ENCODE measurements around the gene NXNL2.

GRCh38 chr9:88559661-88560060 is 24.7 kb downstream of the NXNL2 start:
- TF ChIP-seq HNF4G (IDR thresholded peaks at IDR 0.05) (no peak), CTCF (IDR thresholded peaks at IDR 0.05; ENCODE audit: low read depth, low read length, missing input control) (no peak), TAF1 (conservative IDR thresholded peaks at IDR 0.05) (no peak), RXRA (IDR thresholded peaks at IDR 0.05) (no peak), REST (IDR thresholded peaks at IDR 0.05) (no peak), GABPA (IDR thresholded peaks at IDR 0.05 in 1 of 2, conservative IDR thresholded peaks at IDR 0.05 in 1 of 2) (no peak), MAX (IDR thresholded peaks at IDR 0.05) (no peak), JUND (IDR thresholded peaks at IDR 0.05) (no peak), EGR1 (IDR thresholded peaks at IDR 0.05; ENCODE audit: low read depth in 2 of 2) (no peak), FOXA1 (IDR thresholded peaks at IDR 0.05) (no peak), ATF3 (IDR thresholded peaks at IDR 0.05) (no peak), ZBTB33 (IDR thresholded peaks at IDR 0.05) (no peak)

All from liver (tissue), 3 donors.